GM18526 (cell line): Measurements from ENCODE around the gene METTL25B.
A peak's percentile ranks its signal among the peaks of the same experiment; 100 is the strongest.

Experiments used
- POLR2A ChIP-seq: IDR thresholded peaks from 3 replicates; pipeline ENCODE4 v1.6.1; 2011; ENCODE audit not compliant: insufficient read length; ENCODE audit errors: extremely low read depth

Gene METTL25B

GRCh38 chr1:156707417-156708217 lies 20.7 kb upstream of the METTL25B start:
- no peak for TF ChIP-seq POLR2A

GRCh38 chr1:156708218-156708661 lies 20.0 kb upstream of the METTL25B start:
- no peak for TF ChIP-seq POLR2A

GRCh38 chr1:156709031-156709430 lies 19.2 kb upstream of the METTL25B start:
- TF ChIP-seq POLR2A: no peak

DNA sequence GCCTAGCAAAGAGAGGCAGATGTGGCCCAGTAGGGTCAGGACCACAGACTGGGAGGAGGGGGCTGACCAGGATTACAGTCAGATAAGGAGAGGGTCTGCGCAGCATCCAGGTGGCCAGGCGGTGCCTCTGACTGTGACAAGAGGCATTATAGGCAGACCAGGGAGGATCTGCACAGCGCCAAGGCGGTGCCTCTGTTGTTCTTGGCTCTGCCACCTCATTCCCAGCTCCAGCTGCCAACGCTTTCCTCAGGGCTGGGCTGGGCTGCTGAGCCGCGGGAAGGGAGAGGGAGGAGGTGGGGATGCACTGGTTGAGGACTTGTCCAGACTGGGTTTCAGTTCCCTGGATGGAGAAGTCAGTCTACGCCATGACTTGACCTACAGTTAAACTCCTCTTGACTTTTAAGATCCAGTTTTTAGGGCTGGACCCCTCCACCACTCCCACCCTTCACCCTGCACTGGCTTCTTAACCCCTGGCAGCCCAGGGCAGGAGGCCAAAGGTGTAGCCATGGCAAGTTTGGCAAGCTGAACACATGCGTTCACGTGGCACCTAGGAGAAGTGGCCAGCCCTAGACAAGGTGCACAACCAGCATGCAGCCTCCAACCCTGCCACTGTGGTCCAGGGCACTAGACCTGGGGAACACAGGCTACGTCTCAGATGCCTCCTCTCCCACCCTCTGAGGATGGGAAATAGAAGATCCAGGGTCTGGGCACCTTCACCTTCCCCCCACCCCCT lies 18.3 kb upstream of the METTL25B start:
- TF ChIP-seq POLR2A: no peak

GRCh38 chr1:156711011-156711817 lies 17.1 kb upstream of the METTL25B start:
- no peak for TF ChIP-seq POLR2A

DNA sequence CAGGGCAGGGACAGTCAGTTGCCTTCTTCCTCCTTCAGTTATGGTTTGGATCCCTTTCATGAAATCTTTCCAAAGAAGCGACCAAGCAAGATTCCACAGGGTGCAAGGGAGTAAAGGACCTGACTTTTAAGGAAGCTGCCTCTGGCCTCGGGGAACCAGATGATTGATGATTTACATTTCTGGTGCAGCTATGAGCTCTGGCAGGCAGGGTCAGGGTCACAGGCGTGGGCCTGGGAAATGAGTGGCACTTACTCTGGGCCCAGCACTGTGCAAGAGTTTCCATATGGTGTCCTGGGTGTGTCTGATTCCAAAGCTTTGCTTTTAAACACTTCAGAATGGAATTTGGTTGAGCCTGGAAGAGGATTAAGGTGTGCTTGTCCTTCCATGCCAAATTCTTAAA lies 15.6 kb upstream of the METTL25B start:
- no peak for TF ChIP-seq POLR2A

- no peak for TF ChIP-seq POLR2A
Measured at GRCh38 chr1:156714830-156715229, 13.4 kb upstream of the METTL25B start.

- TF ChIP-seq POLR2A: no peak
Measured at GRCh38 chr1:156717351-156717750, 10.9 kb upstream of the METTL25B start.

GRCh38 chr1:156721131-156721530 lies 7.1 kb upstream of the METTL25B start:
- TF ChIP-seq POLR2A: no peak

- TF ChIP-seq POLR2A: no peak
Measured at GRCh38 chr1:156721535-156721934, 6.7 kb upstream of the METTL25B start.

GRCh38 chr1:156725683-156726280 lies 2.5 kb upstream of the METTL25B start:
- no peak for TF ChIP-seq POLR2A

GRCh38 chr1:156726549-156727226 lies 1.6 kb upstream of the METTL25B start:
- no peak for TF ChIP-seq POLR2A

- TF ChIP-seq POLR2A: no peak
Measured at GRCh38 chr1:156727492-156727891, 777 bp upstream of the METTL25B start.

DNA sequence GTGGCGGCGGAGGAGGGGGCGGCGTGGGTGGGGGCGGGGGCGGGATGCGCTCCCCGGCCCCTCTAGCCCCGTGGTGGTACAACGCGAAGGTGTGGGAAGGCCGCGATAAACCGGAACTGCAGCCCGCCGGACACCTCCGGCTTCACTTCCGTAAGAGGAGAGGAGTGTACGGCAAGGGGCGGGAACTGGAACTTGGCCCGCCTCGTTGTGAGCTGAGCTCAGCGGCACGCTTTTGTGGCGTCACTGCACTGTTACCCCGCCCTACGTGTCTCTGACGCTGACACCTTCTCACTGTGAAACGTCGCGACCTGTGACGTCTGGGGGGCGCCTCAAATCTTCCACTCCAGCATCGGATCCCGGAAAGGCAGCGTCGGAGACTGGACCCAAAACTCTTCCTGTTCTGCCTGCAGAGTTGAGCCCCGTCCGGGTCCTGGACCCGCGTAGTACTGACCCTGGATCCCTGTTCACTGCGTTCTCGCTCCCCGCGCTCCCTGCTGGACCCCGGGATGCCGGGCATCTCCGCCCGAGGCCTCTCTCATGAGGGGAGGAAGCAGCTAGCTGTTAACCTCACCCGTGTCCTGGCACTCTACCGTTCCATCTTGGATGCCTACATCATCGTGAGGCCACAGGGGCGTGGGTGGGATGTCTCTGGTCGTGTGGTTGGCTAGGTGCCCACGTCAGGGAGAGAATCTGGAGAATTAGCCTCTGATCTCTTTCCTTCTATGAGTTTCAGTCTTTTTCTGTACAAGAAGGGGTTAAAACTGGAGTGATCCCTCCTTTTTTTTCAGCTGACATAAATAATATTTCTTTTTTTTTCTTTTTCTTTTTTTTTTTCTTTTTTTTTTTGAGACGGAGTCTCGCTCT lies 562 bp downstream of the METTL25B start, which contains the start of gene ISG20L2:
Gene ISG20L2, minus strand, starts transcription at position 168 of the 864 bp plus-strand sequence. CDS start 1,114 bp downstream, outside the sequence.
- TF ChIP-seq POLR2A: peak; percentile 65
